GM21515 (cell line): ENCODE results near the gene GPN3.
"Not testable (repeated sequence)": the region's sequence is repeated elsewhere in the genome, so short reads cannot be mapped to it uniquely, and the experiment has no call there.

ENCODE experiments used
- ATAC-seq: cut with Tn5 transposase; IDR thresholded peaks from one replicate; pipeline ENCODE4 v1.9.1; 2021; ENCODE audit not compliant: unreplicated experiment

The GPN3 gene

DNA sequence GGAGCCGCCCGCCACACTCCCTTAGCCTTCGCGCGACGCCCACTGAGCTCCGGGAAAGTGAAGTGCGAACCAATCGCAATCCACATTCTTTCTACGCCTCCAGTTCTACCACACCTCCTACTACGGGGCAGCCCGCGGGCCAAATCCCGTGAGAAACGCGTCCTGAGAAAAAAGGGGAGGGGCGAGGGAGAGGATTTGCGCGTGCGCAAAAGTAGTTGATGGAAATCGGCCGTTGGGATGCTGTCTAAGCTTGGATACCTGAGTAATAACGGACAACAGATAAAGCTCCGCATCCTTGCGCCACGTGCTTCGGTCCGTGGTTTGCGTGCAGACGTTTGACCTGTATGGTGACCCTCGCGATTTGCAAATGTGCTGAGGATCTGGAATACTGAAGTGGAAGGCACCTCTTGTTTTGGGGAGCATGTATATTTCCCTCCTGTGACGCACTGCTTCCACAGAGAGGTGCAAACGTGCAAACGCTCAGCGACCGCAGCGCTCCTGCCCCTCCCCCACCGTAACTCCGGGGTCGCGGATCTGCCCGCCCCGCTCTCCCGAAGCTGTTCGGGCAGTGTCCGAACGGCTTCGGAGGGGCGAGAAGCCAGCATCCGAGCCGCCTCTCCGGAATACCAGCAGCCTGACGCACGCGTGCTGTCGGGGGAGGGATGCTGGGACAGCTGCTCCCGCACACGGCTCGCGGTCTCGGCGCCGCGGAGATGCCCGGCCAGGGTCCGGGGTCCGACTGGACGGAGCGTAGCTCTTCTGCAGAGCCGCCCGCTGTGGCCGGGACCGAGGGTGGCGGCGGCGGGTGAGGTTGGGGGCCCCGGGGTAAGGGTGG is at the start of gene GPN3, which contains the start of gene FAM216A:
GPN3 (minus strand) TSS at position 44 of the 835 bp plus-strand sequence. CDS start 54 bp downstream, outside the sequence.
FAM216A (plus strand) TSS at position 632 of the 835 bp plus-strand sequence; CDS start at position 663, 31 bp downstream.
- ATAC-seq: peak; percentile 76

DNA sequence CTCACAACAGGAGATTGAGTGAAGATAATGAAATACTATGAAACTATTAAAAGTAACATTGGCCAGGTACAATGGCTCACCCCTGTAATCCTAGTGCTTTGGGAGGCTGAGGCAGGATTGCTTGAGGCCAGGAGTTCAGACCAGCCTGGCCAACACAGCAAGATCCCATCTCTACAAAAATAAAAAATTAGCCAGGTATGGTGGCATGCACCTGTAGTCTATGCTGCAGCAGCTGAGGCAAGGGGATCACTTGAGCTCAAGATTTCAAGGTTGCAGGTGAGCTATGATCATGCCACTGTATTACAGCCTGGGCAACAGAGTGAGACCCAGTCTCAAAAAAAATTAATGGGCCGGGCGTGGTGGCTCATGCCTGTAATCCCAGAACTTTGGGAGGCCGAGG is 48.9 kb upstream of the GPN3 start:
- no peak for ATAC-seq

DNA sequence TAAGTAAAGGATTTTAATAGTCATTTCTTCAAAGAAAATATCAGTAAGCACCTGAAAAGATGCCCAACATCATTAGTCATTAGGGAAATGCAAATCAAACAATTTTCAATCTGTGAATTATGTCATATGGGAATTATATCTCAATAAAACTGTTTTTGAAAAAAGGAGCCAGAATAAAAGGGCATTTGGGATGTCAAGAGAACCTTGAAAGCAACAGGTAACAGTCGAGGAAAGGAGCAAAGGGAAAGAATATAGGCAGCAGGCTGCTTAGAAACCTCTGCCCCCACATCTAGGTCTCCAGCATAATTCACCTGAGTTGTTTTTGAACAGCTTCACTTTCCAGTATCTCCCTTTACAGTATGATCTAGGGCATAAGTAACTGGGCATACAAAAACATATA is 46.3 kb upstream of the GPN3 start:
- no peak for ATAC-seq

GRCh38 chr12:110513842-110514241 is 45.8 kb upstream of the GPN3 start:
- no peak for ATAC-seq

- no peak for ATAC-seq
Observed at GRCh38 chr12:110508071-110508586, 40.1 kb upstream of the GPN3 start.

- no peak for ATAC-seq
Observed at GRCh38 chr12:110505332-110505731, 37.3 kb upstream of the GPN3 start.

DNA sequence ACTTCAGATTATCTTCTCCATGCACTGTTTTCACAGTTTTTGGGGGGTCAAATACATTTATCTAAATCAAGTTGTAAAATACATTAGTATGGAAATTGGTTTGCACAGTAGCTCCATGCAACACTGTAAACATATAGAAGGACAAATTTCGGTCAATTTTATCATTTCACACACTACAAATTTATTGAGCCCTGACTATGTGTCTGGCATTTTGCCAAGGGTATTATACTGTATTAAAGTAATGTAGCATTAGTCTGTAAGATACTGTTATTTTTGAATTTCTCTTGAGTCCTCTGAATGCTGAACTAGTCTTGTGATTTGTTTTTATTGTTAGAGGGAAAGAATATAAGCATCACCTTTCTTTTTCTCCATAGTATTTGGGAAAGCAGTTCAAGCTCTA is 35.4 kb upstream of the GPN3 start:
- ATAC-seq: no peak

GRCh38 chr12:110501752-110502738 is 34.0 kb upstream of the GPN3 start, which contains the start of the genes RAD9B and VPS29:
TSS of gene RAD9B (plus strand) at chr12:110502331. CDS start at chr12:110502338, 7 bp downstream.
TSS of gene VPS29 (minus strand) at chr12:110502111. CDS start at chr12:110502051, 60 bp downstream.
- ATAC-seq: peak; percentile 87

- ATAC-seq: peak; percentile 14
Observed at GRCh38 chr12:110501399-110501751, 33.3 kb upstream of the GPN3 start.

- ATAC-seq: no peak
Observed at GRCh38 chr12:110498984-110499706, 31.1 kb upstream of the GPN3 start.

GRCh38 chr12:110475426-110475825 is 7.4 kb upstream of the GPN3 start:
- no peak for ATAC-seq

GRCh38 chr12:110467847-110468213 is 227 bp downstream of the GPN3 start:
- ATAC-seq: no peak

DNA sequence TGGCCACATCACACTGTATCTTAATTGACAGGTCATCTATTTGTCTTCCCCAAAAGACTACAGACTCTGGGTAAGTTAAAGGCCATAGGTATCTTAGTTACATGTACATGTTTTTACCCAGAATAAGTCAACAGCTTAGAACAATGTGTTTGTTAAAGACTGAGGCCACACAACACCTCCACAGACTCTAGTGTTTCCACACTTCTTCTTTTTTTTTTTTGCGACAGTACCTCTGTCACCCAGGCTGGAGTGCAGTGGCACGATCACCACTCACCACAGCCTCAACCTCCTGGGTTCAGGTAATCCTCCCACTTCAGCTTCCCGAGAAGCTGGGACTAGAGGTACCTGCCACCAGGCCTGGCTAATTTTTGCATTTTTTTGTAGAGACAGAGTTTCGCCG is 1.3 kb downstream of the GPN3 start:
- no peak for ATAC-seq

- ATAC-seq: not testable (repeated sequence)
Observed at GRCh38 chr12:110465765-110466164, 2.3 kb downstream of the GPN3 start.

DNA sequence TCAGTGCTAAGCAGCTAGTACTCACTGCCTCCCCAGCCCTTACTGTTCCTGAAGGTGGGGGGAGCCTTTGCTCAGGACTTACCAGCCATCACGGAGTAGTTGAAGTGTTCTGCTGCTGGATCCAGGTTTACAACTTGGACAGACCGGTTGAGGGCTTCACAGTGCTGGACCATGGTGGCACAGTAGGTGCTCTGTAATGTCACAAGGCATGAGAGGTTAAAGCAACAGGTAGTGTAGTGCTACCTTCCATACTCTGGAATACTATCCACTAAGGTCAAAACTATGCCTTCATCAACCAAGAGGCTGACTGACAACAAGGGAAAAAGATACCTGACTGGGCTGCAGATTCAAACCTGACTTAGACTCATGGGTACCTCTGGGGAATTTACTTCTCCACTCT is 3.0 kb downstream of the GPN3 start:
- no peak for ATAC-seq

DNA sequence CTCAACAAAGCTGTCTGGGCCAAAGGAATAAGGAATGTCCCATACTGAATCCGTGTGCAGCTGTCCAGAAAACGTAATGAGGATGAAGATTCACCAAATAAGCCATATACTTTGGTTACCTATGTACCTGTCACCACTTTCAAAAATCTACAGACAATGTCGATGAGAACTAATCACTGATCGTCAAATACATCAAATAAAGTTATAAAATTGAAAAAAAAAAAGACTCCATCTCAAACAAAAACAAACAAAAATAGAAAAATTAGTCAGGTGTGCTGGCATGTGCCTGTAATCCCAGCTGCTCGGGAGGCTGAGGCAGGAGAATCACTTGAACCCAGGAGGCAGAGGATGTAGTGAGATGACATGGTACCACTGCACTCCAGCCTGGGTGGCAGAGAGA is 6.9 kb downstream of the GPN3 start:
- not testable (repeated sequence) for ATAC-seq

DNA sequence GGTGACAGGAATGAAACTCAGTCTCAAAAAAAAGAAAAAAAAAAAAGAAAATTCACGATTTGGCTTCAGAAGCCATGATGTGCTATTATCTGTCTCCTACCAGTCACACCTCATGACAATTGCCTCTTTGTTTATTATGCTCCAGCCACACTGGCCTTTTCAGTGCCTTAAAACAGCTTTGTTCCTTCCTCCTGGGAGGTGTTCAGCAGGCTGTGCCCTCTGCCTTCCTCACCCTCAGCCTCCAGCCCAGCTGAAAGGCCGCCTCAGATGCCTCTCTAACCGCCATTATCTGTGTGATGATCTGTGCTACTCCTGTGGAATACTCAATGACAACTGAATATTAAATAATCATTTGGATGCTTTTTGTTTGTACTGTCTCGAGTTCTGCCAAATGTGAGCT is 9.3 kb downstream of the GPN3 start:
- ATAC-seq: no peak

DNA sequence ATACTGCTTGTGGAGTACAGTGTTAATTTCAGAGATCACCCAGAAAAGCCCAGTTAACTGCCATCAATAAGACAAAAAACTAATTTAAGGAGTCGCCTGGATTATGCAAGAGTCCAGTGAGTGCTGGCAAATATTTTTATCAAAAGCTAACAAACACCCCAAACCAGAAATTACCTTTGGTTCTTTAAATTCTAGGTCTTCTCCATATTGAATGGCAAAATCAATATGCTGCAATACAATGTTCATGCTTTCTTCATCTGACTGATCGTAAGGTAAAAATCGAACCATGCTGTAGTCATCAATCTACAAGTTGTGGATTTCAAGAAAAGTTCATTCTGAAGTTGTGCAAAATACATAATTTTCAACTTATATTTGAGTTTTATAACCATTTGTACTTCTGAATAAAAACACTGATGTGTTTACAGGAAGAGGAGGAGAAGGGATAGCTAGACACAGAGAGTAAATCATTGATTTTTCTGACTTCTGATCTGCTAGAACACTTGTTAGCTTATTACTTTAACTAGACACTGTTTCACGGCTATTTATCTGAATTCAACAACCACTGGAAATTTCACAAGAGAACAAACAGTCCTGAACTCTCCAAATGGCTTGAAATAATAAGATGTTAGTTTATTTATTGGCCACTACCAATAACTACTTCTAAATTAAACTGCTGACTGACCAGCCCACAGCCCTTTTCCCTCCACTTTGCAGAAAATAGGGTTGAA is 14.3 kb downstream of the GPN3 start:
- no peak for ATAC-seq

GRCh38 chr12:110451263-110451662 is 16.8 kb downstream of the GPN3 start:
- no peak for ATAC-seq
